ENCODE results near the gene RIPOR3. TPM values are rescaled to one million over a fixed set of nuclear protein-coding genes. Genes with fewer than 3 reads are reported as not detected.

RIPOR3 gene
- total and polyA plus RNA-seq, 9 of the 15 experiments (the other 6 are each of a cell fraction or from before 2014, with no cell fraction given): 3.3 to 62.7 (median 21.4) TPM

DNA sequence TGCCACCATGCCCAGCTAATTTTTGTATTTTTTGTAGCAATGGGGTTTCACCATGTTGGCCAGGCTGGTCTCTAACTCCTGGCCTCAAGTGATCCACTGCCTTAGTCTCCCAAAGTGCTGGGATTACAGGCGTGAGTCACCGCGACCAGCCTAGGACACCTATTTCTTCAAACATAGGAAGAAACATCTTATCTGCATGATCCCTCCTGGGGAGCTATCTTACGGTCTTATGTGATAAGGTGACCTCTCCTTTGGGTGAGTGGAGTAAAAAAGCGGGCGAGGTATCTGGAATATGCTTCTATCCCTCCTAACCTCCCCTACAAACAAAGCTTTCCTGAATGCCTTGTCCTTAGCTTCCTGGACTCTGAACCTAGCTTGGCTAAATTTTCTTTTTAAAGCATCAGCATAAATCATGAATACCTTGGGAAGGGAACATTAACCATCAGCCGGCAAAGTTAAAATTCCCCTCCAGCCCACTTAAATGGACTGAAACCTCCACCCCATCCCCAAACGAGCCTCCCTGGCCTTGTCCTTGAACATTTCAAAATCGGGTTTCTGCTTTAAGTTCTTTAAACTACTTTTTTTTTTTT, 24.5 kb downstream of the RIPOR3 start:
- FAIRE-seq (peak; percentile 93), ATAC-seq (peak; percentile 28), DNase-seq (ENCODE audit: extremely low read depth in 1 of 4, low spot score in 3 of 4) (peak; percentile 52 to 84 (median 78))
- CTCF ChIA-PET (ENCODE audit: low intra/inter-chr PET ratio): no interaction called here
- POLR2A ChIA-PET: interaction anchor here (0.6 to 2.9 kb wide), 5 partner anchors 8 to 1243 kb away, joined by 3 to 12 read pairs (median 4); partner anchors contain the start of gene RIPOR3
- BruUV-seq (replicated peaks): no TSS peak
- no peak overlapping the region for H2AFZ ChIP-seq (ENCODE audit: low read depth, low read length)
- WGBS (ENCODE audit: insufficient coverage, low coverage, missing lambda C conversion rate): 6% methylated on average over 9 of the region's 9 CpGs
- peaks cover 33 to 45% of the 10 kb centered on the region in 2 experiments for H3K4me1 ChIP-seq (replicated peaks in 1 of 2; ENCODE audit: control insufficient read depth in 2 of 2, insufficient read depth in 2 of 2, low read length in 2 of 2)
- intact Hi-C loops (cut with micrococcal nuclease): no loop called here
- 0 out of 3 replicates have a peak overlapping the region, but pooled peaks have one; percentile 43 for H3K27ac ChIP-seq (ENCODE audit: extremely low read depth, low read depth, low read length)
- no peaks in the 10 kb centered on the region for H3K9me3 ChIP-seq (replicated peaks; ENCODE audit: control insufficient read depth, insufficient read depth, low read depth, low read length)
- no peaks in the 10 kb centered on the region; a peak in 1 of 5 replicates for H3K27me3 ChIP-seq (ENCODE audit: control insufficient read depth in 2 of 2, insufficient read depth in 2 of 2, low read length in 2 of 2)
- peaks cover 34% of the 10 kb centered on the region; the same call in 1 of the 2 replicates for H4K20me1 ChIP-seq (replicated peaks; ENCODE audit: control insufficient read depth, insufficient read depth, low read length)
- peaks cover 5% of the 10 kb centered on the region for H3K9me1 ChIP-seq (ENCODE audit: control insufficient read depth, insufficient read depth, low read length)
- no peak overlapping the region for H3K4me3 ChIP-seq
- no peak overlapping the region; a peak in 1 of 4 replicates for H3K9ac ChIP-seq (ENCODE audit: insufficient read depth in 1 of 2, low read depth in 2 of 2, low read length in 2 of 2)
- H3K4me2 ChIP-seq (ENCODE audit: insufficient read depth, low read length): peak overlapping the region; percentile 34
- in situ Hi-C loops (cut with MboI): no loop called here
- peaks cover 28% of the 10 kb centered on the region; the same call in 2 of the 3 replicates for H3K36me3 ChIP-seq (ENCODE audit: control insufficient read depth, insufficient read depth, low read length)
- peaks cover 86% of the 10 kb centered on the region for H3K79me2 ChIP-seq (ENCODE audit: control insufficient read depth, insufficient read depth, low read length)
- TF ChIP-seq NR3C1 (CRISPR knock-in tag; IDR thresholded peaks at IDR 0.05) (no peak), U2AF2 (optimal IDR thresholded peaks at IDR 0.05; ENCODE audit: low read depth, low read length) (no peak), ZKSCAN8 (CRISPR knock-in tag; IDR thresholded peaks at IDR 0.05) (no peak), KLF6 (CRISPR knock-in tag; IDR thresholded peaks at IDR 0.05; ENCODE audit: borderline replicate concordance) (no peak), TCFL5 (CRISPR knock-in tag; conservative IDR thresholded peaks at IDR 0.05) (no peak), TAF15 (IDR thresholded peaks at IDR 0.05; ENCODE audit: low read depth, low read length) (no peak), CBX3 (IDR thresholded peaks at IDR 0.05; ENCODE audit: borderline replicate concordance in 1 of 2, low read length in 2 of 2) (no peak), SNRNP70 (optimal IDR thresholded peaks at IDR 0.05; ENCODE audit: low read depth, low read length) (no peak), ZNF184 (CRISPR knock-in tag; IDR thresholded peaks at IDR 0.05) (no peak)
- TF ChIP-seq, protein P1, sequence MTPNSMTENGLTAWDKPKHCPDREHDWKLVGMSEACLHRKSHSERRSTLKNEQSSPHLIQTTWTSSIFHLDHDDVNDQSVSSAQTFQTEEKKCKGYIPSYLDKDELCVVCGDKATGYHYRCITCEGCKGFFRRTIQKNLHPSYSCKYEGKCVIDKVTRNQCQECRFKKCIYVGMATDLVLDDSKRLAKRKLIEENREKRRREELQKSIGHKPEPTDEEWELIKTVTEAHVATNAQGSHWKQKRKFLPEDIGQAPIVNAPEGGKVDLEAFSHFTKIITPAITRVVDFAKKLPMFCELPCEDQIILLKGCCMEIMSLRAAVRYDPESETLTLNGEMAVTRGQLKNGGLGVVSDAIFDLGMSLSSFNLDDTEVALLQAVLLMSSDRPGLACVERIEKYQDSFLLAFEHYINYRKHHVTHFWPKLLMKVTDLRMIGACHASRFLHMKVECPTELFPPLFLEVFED (CRISPR knock-in tag; conservative IDR thresholded peaks at IDR 0.05): no peak
- TF ChIP-seq, protein P2, sequence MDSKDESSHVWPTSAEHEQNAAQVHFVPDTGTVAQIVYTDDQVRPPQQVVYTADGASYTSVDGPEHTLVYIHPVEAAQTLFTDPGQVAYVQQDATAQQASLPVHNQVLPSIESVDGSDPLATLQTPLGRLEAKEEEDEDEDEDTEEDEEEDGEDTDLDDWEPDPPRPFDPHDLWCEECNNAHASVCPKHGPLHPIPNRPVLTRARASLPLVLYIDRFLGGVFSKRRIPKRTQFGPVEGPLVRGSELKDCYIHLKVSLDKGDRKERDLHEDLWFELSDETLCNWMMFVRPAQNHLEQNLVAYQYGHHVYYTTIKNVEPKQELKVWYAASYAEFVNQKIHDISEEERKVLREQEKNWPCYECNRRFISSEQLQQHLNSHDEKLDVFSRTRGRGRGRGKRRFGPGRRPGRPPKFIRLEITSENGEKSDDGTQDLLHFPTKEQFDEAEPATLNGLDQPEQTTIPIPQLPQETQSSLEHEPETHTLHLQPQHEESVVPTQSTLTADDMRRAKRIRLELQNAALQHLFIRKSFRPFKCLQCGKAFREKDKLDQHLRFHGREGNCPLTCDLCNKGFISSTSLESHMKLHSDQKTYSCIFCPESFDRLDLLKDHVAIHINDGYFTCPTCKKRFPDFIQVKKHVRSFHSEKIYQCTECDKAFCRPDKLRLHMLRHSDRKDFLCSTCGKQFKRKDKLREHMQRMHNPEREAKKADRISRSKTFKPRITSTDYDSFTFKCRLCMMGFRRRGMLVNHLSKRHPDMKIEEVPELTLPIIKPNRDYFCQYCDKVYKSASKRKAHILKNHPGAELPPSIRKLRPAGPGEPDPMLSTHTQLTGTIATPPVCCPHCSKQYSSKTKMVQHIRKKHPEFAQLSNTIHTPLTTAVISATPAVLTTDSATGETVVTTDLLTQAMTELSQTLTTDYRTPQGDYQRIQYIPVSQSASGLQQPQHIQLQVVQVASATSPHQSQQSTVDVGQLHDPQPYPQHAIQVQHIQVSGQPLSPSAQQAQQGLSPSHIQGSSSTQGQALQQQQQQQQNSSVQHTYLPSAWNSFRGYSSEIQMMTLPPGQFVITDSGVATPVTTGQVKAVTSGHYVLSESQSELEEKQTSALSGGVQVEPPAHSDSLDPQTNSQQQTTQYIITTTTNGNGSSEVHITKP (IDR thresholded peaks at IDR 0.05; ENCODE audit: partially characterized antibody): no peak
- TF ChIP-seq, protein P3, sequence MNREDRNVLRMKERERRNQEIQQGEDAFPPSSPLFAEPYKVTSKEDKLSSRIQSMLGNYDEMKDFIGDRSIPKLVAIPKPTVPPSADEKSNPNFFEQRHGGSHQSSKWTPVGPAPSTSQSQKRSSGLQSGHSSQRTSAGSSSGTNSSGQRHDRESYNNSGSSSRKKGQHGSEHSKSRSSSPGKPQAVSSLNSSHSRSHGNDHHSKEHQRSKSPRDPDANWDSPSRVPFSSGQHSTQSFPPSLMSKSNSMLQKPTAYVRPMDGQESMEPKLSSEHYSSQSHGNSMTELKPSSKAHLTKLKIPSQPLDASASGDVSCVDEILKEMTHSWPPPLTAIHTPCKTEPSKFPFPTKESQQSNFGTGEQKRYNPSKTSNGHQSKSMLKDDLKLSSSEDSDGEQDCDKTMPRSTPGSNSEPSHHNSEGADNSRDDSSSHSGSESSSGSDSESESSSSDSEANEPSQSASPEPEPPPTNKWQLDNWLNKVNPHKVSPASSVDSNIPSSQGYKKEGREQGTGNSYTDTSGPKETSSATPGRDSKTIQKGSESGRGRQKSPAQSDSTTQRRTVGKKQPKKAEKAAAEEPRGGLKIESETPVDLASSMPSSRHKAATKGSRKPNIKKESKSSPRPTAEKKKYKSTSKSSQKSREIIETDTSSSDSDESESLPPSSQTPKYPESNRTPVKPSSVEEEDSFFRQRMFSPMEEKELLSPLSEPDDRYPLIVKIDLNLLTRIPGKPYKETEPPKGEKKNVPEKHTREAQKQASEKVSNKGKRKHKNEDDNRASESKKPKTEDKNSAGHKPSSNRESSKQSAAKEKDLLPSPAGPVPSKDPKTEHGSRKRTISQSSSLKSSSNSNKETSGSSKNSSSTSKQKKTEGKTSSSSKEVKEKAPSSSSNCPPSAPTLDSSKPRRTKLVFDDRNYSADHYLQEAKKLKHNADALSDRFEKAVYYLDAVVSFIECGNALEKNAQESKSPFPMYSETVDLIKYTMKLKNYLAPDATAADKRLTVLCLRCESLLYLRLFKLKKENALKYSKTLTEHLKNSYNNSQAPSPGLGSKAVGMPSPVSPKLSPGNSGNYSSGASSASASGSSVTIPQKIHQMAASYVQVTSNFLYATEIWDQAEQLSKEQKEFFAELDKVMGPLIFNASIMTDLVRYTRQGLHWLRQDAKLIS (CRISPR knock-in tag; IDR thresholded peaks at IDR 0.05): no peak

All from K562 (cell line).